Neuron (in vitro differentiated cells): Measurements from ENCODE around the gene CYBB.

Experiments used
- H2AFZ ChIP-seq: one replicate; pipeline ENCODE4 v1.6.1; 2013; ENCODE audit warnings: low read depth, mild to moderate bottlenecking, inconsistent platforms, low read length, moderate library complexity
- H3K27me3 ChIP-seq: one replicate; pipeline ENCODE4 v1.6.1; 2013; ENCODE audit warnings: low read length; ENCODE audit not compliant: insufficient read depth
- H3K36me3 ChIP-seq: one replicate; pipeline ENCODE4 v1.6.1; 2013; ENCODE audit warnings: low read length; ENCODE audit not compliant: insufficient read depth
- H3K4me1 ChIP-seq: one replicate; pipeline ENCODE4 v1.6.1; 2013; ENCODE audit warnings: low read length; ENCODE audit not compliant: insufficient read depth
- H3K4me3 ChIP-seq: 2 replicates; pipeline ENCODE4 v1.5.1; 2013; ENCODE audit warnings: mild to moderate bottlenecking, low read length, moderate library complexity
- H3K9me3 ChIP-seq: one replicate; pipeline ENCODE4 v1.6.1; 2013; ENCODE audit warnings: low read length

The CYBB gene

DNA sequence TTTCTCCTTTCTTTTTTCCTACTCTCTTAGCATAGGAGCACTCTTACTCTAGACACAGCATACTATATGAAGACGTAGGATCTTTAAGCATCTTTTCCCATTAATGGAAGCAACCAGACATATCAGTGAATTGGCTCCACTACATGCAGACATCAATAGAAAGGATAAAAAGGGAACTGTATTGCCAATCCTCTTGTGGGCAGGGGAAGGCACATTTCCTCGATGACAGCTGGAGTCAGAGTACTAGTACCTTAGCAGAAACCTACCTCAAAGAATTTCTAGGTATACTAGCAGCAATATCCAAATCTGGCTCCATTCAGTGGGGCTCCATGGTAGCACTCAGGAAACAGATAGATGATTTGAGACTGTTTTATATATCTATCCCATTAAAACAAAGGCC lies 20.1 kb downstream of the CYBB start:
- Histone ChIP-seq H3K9me3 (no peaks in the 10 kb centered on the region), H3K36me3 (no peaks in the 10 kb centered on the region), H3K27me3 (no peaks in the 10 kb centered on the region), H2AFZ (no peak overlapping the region), H3K4me3 (no peak overlapping the region), H3K4me1 (no peaks in the 10 kb centered on the region)

DNA sequence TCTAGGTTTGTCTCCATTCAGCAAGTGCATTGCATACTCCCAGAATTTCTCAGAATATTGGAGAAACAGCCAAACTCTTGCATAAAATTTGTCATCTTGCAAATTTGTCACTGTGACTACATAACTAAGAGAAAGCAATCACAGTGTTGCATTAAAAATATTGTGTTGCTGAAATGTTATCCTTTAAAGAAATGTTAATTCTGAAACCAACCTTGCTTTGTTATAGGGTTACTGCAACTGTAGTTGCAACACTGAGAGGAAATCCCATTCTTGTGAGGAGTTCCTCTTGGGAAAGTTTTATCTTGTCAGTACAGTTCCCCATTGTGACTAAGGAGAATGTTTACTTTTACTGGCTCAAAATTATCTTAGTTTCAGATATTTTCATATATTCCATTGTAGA lies 20.9 kb downstream of the CYBB start:
- Histone ChIP-seq H3K9me3 (no peaks in the 10 kb centered on the region), H3K4me3 (no peak overlapping the region), H2AFZ (no peak overlapping the region), H3K36me3 (no peaks in the 10 kb centered on the region), H3K4me1 (no peaks in the 10 kb centered on the region), H3K27me3 (no peaks in the 10 kb centered on the region)

DNA sequence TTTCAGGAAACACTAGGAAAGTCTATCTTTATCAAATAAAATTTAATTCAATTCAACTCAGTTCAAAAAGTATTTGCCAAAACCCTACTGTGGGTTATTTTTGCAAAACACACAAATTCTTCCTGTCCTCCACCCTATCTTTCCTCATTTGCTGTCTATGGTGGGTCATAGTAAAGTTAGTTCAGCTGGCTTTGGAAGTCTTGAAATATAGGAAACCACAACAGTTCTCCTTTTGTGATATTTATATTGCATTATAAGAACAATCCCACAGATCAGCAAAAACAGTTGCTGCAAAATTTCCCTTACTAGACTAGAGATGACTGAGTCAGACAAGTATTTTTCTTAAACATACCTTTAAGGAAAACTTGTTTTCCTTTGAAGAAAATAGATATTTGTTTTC lies 22.2 kb downstream of the CYBB start:
- Histone ChIP-seq H2AFZ (no peak overlapping the region), H3K27me3 (peaks cover 3% of the 10 kb centered on the region), H3K36me3 (no peaks in the 10 kb centered on the region), H3K4me3 (no peak overlapping the region), H3K4me1 (no peaks in the 10 kb centered on the region), H3K9me3 (no peaks in the 10 kb centered on the region)

DNA sequence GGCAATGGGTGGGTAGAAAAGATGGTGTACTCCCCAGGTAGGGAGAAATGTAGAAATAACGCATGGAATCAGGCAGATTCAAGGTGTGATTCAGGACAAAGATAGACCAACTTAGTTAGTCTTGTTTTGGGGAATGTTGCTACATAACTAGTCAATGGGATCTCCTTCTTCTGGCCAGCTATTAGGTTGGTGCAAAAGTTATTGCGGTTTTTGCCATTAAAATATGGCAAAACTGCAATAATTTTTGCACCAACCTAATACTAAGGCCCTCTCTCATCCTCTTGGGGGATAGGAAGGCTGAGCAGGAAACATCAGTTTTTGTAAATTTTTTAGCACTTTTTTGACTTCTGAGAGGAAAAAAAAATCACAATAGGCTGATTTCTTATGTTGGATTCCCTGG lies 23.2 kb downstream of the CYBB start:
- Histone ChIP-seq H3K36me3 (no peaks in the 10 kb centered on the region), H3K9me3 (no peaks in the 10 kb centered on the region), H2AFZ (no peak overlapping the region), H3K27me3 (peaks cover 3% of the 10 kb centered on the region), H3K4me1 (no peaks in the 10 kb centered on the region), H3K4me3 (no peak overlapping the region)

DNA sequence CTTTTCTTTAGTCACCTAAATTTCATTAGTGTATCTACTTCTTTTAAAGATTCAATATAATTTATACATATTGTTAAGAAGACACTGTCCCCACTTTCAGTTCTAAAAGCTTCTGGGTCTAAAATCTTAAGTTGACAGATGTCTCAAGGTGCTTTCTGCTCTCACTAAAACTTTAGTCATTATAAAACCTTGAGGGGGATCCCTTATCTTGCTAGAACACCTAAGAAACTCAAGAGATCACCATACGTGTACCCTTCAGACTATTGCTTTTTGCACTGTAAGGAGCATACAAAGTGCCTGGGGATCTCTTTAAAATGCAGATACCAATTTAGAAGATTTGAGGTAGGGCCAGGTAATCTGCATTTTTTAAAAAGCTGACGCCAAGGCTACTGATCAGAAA lies 30.1 kb downstream of the CYBB start:
- Histone ChIP-seq H3K27me3 (peaks cover 7% of the 10 kb centered on the region), H3K9me3 (no peaks in the 10 kb centered on the region), H2AFZ (no peak overlapping the region), H3K4me3 (no peak overlapping the region), H3K4me1 (no peaks in the 10 kb centered on the region), H3K36me3 (no peaks in the 10 kb centered on the region)

DNA sequence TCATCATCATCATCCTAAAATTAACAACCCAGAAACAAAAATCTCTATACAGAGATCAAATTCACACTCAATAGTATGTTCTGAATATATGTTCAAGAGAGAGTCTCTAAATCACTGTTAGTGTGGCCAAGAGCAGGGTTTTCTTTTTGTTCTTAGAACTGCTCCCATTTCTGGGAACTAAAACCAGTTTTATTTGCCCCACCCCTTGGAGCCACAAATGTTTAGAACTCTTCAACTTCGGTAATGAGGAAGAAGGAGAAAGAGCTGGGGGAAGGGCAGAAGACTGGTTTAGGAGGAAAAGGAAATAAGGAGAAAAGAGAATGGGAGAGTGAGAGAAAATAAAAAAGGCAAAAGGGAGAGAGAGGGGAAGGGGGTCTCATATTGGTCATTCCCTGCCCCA lies 32.3 kb downstream of the CYBB start:
- H3K9me3 ChIP-seq = no peaks in the 10 kb centered on the region
- H3K36me3 ChIP-seq = no peaks in the 10 kb centered on the region
- H3K4me1 ChIP-seq = no peaks in the 10 kb centered on the region
- H3K27me3 ChIP-seq = peaks cover 4% of the 10 kb centered on the region
- no peak overlapping the region for H2AFZ ChIP-seq
- no peak overlapping the region for H3K4me3 ChIP-seq

DNA sequence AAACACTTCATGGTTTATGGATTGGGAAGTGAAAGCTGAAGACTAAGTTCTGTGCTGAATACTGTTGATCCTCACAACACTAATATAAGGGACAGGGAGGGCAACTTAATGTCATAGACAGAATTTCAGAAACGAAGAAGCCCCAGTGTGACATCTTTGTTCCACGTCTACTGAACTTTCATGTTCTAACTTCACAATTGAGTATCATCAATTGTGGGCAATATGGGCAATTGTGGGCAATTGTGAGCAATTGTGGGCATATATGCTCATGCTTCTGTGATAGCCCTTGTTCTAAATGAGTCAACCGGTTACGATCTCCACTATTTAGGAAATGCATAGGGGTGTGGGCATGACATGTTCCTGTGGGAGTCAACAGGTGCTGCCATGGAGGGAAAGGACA lies 33.7 kb downstream of the CYBB start:
- no peaks in the 10 kb centered on the region for H3K9me3 ChIP-seq
- no peak overlapping the region for H2AFZ ChIP-seq
- H3K4me1 ChIP-seq = no peaks in the 10 kb centered on the region
- H3K27me3 ChIP-seq = peaks cover 4% of the 10 kb centered on the region
- no peaks in the 10 kb centered on the region for H3K36me3 ChIP-seq
- H3K4me3 ChIP-seq = no peak overlapping the region

DNA sequence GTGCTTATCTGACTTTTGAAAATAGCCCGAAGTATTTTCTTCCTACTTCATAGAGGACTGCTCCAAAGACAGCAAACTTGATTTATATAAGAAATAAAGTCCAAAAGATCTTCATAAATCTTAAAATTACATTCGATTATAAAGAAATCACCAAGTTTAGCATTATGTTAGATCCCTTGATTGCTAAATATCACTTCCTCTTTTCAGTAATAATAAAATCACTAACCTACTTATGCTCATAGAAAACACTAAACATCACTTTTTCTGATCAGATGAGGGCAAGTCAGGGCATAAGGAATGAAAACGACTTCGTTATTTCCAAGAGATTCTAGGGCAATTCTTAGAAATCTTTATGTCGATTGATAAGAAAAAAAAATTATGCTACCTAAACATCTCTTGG lies 35.5 kb downstream of the CYBB start:
- H3K4me1 ChIP-seq = no peaks in the 10 kb centered on the region
- H3K4me3 ChIP-seq = no peak overlapping the region
- H3K36me3 ChIP-seq = no peaks in the 10 kb centered on the region
- no peaks in the 10 kb centered on the region for H3K27me3 ChIP-seq
- no peaks in the 10 kb centered on the region for H3K9me3 ChIP-seq
- no peak overlapping the region for H2AFZ ChIP-seq

DNA sequence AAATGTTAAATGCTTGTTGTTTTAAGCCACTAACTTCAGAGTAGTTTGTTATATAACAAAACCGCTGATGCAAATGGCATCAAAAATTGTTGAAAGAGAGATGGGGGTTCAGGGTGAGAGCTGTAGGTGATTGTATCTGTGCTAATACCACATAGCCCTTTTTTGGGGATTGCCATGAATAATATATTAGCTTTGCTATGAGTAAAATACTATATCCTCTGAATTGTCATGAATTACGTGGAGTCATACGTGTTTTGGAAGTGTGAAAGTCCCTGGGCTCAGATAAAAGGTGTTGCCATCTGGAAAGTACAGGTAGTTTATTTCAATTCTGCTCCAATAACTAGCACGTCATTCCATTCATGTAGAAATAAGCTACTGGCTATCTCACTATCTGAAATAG lies 36.9 kb downstream of the CYBB start:
- Histone ChIP-seq H2AFZ (no peak overlapping the region), H3K36me3 (no peaks in the 10 kb centered on the region), H3K4me1 (no peaks in the 10 kb centered on the region), H3K27me3 (no peaks in the 10 kb centered on the region), H3K4me3 (no peak overlapping the region), H3K9me3 (no peaks in the 10 kb centered on the region)

DNA sequence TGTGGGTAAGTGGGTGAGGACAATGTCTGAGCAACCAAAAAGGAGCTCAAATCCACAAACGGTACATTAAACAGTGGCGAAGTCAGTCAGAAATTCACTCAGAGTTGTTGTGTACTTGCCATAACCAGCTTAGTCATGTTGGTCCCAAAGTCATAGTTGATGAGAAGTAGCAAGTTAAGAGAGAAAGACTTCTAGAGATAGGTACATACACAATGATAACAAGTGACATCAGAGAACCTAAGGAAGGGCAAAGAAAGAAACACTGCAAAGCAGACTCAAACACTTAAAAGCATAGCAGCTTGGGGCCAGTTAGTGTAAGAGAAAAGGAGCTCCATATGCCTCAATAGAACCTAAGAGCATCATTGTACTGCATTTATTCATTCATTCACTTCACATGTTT lies 37.3 kb downstream of the CYBB start:
- no peaks in the 10 kb centered on the region for H3K9me3 ChIP-seq
- no peaks in the 10 kb centered on the region for H3K4me1 ChIP-seq
- H3K36me3 ChIP-seq = no peaks in the 10 kb centered on the region
- H3K4me3 ChIP-seq = no peak overlapping the region
- no peaks in the 10 kb centered on the region for H3K27me3 ChIP-seq
- H2AFZ ChIP-seq = no peak overlapping the region

DNA sequence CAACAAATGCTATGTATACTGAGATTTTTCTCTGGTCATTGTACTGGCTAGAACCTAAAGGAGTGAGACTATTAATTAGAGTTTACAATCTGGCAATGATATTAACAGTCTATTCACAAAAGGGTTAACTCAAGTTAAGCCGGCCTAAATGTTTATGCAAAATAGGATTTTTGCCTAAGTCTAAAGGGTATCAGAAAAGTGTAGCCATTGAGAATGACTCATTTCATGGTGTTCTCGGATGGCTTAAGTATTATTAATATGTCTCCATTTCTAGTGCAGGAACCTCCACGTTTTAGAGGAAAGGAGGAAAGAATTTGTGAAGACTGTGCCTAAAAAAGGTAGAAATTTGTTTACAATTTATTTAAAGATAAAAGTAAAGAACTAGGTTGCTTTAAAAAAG lies 37.7 kb downstream of the CYBB start:
- Histone ChIP-seq H3K9me3 (no peaks in the 10 kb centered on the region), H3K36me3 (no peaks in the 10 kb centered on the region), H2AFZ (no peak overlapping the region), H3K4me3 (no peak overlapping the region), H3K4me1 (no peaks in the 10 kb centered on the region), H3K27me3 (no peaks in the 10 kb centered on the region)

DNA sequence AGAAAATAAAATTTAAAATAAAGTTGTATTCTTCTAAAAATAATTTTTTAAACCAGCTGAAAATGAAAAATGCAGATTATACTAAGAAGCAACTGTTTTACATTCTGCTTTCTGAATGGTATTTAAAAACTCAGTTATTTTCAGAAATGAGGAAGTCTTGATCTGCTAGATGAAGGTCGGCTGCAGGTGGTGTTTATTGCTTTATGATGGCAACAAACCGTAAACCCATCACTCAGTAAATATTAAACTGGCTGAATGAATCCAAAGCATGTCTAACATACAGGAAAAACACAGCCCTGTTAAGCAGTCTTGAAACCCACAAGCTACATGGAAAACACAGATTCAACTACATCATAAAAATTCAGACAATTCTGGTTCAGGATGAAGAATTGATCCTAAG lies 38.2 kb downstream of the CYBB start:
- no peaks in the 10 kb centered on the region for H3K9me3 ChIP-seq
- no peak overlapping the region for H2AFZ ChIP-seq
- H3K27me3 ChIP-seq = no peaks in the 10 kb centered on the region
- H3K36me3 ChIP-seq = no peaks in the 10 kb centered on the region
- H3K4me1 ChIP-seq = no peaks in the 10 kb centered on the region
- H3K4me3 ChIP-seq = no peak overlapping the region

DNA sequence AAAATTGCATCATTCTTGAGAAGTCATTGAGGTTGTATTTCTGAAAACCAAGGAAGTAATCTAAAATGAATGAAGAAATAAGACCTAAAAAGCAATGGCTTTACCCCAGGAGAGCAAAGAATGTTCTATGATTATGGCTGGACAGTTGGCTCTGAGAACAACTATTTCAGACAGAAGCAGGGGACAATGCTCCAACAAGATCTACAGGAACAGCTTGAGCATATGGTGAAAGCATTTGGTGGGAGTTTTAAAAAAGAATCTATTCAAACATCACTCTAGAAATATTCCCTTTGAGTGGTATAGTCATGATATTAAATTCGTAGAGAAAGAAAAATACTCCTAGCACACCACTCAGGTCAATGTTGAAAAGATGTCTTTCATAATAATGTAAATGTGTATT lies 40.8 kb downstream of the CYBB start:
- Histone ChIP-seq H3K4me1 (no peaks in the 10 kb centered on the region), H3K36me3 (no peaks in the 10 kb centered on the region), H3K4me3 (no peak overlapping the region), H2AFZ (no peak overlapping the region), H3K27me3 (no peaks in the 10 kb centered on the region), H3K9me3 (no peaks in the 10 kb centered on the region)

DNA sequence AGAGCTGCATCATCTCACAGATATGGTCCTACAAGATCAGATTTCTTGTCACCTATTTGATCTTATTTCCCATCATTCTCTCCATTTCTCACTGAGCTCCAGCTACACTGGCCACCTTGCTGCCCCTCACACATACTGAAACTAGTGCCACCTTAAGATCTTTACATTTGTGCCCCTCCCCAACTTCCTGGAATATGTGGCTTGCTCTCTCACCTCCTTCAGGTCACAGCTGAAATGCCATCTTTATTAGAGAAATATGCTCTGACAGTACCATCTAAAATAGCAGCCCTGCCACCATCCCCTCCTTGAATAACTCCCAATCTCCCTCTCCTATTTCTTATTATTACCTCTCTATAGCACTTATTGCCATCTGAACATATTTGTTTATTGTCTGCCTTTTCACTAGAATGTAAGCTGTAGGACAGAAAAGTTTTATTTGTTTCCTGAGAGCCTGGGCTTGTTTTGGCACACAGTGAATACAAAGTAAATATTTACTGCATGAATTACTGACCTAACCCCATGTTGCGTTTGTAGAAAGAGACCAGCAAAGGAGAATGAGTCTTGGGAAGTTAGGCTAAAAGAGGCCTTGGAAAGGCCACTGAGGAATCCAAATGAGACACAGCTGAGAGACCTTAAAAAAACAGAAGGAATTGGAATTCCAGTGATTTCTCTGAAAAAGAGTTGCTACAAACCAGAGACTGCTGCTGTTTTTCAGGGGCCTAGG lies 44.8 kb downstream of the CYBB start:
- Histone ChIP-seq H3K9me3 (no peaks in the 10 kb centered on the region), H3K27me3 (no peaks in the 10 kb centered on the region)

More for the DNA sequence above, 44.8 kb downstream of the CYBB start:
- no peaks in the 10 kb centered on the region for H3K36me3 ChIP-seq
- no peaks in the 10 kb centered on the region for H3K4me1 ChIP-seq
- H3K4me3 ChIP-seq = no peak overlapping the region
- no peak overlapping the region for H2AFZ ChIP-seq
